GM21717 (cell line): ENCODE measurements around the gene DAPK3.
A peak's percentile ranks its signal among the peaks of the same experiment; 100 is the strongest.
"Not testable (repeated sequence)": the region's sequence is repeated elsewhere in the genome, so short reads cannot be mapped to it uniquely, and the experiment has no call there.

ENCODE experiments used
- ATAC-seq: cut with Tn5 transposase; IDR thresholded peaks from one replicate; pipeline ENCODE4 v1.9.1; 2021; ENCODE audit warnings: mild to moderate bottlenecking, moderate library complexity; ENCODE audit not compliant: unreplicated experiment

The DAPK3 gene

DNA sequence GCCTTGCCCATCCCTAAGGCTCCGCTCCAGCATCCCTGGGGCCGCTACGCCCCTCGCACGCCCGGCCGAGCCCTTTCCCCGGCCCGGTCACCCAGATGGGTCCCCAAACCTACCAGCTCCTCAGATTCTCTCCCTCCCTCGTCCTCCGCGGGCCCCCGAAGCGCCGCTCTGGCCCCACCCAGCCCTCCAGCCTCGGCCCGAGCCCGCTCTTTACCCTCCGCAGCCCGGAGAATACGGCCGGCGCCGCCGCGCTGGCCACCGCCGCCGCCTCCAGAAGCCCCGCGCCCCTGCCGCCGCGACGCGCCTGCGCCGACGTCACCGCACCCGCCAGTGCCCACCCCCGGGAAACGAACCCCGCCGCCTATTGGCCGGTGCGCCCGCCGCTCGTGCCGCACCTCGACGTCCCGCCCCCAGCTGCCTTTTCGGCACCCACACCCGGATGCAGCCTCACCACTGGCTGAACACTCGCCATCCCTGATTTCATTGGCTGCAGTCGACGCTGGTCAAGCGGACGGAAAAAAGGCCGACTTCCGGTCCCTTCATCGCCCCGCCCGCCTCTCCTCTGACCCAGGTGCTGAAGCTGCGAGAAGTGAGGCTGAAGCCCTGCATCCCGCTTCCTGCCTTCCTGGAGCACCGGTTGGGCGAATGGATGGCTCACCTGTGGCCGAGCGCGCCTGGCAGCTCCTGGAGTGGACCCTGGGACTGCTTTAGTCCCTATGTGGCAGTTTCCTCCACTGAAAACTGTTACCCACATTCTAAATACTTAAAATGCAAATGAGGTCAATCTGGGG, at the start of gene DAPK3:
DAPK3 (minus strand) TSS at position 292 of the 791 bp plus-strand sequence. CDS start 1,364 bp downstream, outside the sequence.
- ATAC-seq = peak; percentile 73

DNA sequence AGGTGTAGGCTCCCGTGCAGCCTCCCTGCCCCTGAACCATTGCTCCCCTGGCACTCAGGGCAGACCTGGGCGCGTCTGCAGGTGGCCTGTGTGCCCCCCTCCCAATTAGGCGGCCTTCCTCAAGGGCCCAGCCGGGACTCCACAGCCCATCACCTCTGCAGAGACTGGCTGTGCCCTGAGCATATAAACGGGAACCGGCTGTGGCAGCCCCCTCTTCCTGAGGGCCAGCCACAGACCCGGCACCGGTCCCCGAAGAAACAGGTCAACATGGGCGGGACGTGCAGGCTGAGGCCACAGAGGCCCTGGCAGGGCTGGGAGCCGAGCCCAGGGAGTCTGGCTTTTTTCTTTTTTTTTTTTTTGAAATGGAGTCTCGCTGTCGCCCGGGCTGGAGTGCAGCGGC, 48.7 kb upstream of the DAPK3 start:
- ATAC-seq = no peak

DNA sequence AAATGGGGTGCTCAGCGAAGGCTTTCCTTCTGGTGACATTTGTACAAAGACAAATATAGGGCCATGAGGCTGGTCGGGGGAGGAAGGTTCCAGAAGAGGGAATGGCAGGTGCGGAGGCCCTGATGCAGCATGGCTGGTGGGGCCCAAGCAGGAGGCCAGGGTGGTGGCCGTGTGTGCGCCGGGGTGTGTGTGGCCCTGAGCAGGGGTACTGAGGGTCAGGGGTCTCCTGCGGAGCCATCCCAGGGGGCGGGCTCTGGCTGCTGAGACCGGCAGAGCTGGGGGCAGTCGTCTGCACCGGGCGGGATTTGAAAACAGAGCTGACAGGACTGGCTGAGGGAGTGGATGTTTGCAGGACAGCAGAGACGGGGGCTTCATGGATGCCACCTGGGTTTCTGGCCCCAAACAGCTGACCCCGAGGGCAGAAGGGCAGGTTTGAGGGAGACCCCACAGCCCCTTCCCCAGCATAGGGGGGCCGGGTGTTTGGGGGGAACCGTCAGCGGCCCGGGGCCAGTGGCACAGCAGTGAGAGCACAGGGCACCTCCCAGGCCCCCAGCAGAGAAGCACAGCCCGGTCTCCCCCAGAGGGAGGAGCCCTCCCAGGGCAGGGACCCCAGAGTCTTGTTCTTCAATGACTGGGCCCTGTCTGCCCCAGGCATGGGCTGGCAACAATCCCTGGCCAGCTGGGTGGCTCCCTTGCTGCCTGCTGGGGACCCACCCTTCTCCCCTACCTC, 48.0 kb upstream of the DAPK3 start:
- ATAC-seq = no peak

DNA sequence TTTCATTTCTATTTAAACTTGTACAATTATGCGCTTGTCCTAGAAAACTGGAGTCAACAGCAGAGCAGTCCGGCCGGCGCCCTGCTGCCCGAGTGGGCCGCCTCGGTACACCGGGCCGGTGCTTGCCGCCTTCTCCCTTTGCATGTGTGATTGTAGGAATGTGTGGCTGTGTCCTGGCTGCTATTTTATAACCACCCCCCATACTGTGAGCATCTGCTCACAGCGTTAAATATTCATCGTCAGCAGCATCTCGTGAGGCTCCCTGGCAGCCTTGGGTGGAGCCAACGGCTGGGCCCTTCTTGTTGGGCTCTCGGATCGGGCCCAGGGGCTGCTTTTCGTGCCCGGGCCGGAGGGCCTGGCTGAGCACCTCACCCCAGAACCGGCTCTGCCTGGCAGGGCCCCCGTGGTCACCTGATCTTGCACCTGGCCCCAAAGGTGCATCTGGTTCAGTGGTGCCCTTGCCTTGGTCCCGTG, 47.3 kb upstream of the DAPK3 start:
- ATAC-seq = no peak

DNA sequence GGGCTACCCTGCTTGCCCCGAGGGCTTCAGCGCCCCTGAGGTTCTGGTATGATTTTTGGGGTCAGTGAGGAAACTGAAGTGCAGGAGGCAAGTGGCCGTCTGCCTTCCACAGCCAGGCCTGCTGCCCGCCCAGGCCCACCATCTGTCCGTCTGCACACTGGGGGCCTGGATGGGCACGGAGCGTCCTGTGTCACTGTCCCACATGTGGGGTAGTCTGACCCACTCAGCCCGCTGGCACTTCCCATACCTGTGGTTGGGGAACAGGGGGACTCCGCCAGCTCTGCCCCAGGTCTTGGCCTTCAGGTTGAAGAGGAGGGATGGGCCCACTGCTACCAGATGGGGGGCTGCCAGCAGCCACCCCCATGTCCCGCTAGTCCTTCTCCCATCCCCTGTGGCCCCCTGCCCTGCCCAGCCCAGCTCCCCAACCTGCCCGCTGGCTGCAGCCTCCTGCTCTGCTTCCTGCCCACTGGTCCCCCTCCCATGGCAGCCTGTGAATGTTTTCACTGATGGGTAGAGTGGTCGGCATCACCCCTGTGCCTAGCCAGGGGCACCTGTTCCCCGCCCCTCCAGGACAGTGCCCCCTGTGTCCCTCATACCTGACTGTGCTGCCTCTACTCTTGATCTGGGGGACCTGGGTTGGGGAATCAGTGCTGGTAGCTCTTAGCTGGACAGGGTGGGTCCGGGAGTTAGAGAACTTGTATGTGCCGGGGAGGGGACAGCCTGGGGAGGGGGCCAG, 46.2 kb upstream of the DAPK3 start:
- ATAC-seq = no peak

DNA sequence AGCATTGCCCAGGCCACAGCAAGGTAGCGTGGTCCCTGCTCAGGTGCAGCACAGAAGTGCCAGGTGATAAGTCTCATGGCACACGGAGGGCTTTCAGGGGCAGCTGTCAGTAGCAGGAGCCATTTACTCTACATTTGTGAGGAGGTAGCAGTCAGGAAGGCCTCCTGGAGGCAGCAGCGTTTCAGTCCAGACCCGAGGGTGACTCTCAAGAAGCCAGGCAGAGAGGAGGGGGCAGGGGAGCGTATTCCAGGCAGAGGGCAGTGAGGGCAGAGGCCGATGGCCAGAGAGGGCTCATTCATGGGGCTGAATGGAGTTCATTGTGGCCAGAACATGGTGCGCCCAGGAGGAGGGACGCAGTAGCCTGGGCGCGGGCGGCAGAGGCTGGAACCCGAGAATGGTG, 45.6 kb upstream of the DAPK3 start:
- no peak for ATAC-seq

DNA sequence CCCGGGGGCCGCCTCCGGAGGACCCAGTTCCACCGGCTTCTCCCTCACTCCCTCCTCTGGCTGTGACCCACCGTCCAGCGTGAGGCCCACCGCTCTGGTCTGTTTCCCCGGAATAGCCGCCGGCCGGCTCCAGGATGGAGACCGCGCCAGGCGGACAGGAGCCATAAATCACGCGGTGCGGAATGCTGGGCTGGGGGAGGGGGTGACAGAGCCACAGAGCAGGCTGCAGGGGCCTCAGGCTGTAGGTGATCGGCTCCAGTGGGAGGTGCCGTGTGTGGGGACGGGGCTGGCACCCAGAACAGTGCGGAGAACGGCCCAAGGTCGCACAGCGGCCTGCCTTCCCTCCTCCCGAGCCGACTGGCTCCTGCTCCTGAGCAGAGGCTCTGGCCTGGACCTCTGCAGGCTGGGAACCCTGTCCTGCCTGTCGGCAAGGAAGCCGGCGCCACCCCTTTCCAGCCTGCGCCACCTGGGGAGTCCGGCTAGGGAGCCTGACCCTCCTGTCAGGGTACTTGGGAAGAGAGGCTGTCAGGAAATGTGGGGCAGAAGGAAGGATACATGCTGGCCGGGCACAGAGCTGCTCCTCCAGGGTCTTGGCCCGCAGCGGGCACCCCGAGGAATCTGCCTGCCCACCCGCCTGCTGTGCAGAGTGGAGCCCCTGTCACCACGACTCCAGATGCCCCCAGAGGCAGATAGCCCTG, 45.0 kb upstream of the DAPK3 start:
- ATAC-seq = no peak

DNA sequence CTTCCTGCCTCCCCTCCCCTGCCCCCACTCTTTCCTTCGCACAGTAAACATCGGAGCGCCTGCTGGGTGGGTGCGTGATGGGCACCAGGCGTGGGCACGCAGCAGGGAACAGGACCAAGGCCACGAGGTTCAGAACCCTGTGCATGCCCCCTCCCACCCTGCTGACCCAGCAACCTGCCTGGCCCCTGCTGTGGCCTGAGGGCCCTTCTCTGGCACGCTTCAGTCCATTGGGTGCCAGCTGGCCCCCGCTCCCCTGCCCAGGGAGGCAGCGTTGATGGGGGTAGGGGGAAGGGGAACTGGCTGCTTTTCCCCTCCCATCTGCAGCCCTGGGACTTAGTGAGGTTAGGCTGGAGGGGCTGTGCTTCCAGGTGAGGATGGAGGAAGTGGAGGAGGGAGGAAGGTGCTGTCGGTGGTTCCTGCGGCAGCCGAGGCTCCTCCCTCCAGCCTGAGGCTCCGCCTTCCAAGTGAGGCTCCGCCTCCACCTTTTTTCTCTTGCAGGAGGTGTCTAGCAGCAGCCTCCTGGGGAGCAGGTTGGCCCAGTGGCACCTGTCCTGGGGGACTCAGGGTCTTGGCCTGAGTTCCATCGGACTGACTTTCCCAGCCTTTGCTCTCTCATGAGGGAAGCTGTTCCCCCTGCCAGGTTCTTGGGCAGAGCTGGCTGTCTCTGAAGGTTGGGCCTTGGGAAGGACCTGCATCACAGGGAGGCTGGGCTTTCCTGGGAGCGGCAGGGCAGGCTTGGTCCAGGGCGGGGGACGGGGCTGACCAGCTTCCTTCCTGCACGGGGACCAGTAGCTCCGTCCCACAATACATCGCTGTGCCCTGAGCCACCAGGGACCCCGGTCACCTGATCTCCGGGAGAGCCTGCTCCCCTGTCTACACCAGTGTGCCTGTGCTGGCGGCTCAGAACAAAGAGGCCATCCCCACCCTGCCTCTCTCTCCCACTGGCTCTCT, 43.9 kb upstream of the DAPK3 start:
- no peak for ATAC-seq

DNA sequence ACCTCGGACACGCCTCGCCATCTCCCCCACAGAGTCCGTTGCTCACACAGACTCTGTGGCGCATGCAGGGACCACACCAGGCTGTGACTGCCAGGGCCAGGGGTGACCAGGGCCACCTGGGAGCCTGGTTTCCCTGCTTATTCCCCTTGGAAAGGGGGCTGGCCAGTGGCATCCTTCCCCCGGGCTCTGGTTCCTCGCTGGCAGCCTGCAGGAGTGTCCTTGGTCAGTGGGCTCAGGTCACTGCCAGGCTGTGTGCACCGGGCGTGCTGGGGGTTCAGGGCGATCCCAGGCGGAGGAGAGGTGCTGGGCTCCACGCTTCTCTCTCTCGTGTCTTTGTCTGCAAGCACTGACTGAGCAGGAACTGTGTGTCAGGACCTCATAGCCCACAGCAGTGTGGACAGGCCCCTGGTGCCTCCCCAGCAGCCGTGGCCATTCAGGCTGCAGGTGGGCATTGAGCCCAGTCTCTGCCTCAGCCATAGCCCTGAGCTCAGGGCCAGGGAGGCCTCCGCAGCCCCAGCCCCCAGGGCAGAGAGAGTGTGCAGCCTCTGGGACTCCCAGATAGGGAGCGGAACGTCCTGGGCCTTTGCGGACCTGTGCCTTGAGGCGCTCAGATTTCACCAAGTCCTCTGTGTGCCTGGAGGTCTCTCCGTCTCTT, 43.1 kb upstream of the DAPK3 start:
- no peak for ATAC-seq

DNA sequence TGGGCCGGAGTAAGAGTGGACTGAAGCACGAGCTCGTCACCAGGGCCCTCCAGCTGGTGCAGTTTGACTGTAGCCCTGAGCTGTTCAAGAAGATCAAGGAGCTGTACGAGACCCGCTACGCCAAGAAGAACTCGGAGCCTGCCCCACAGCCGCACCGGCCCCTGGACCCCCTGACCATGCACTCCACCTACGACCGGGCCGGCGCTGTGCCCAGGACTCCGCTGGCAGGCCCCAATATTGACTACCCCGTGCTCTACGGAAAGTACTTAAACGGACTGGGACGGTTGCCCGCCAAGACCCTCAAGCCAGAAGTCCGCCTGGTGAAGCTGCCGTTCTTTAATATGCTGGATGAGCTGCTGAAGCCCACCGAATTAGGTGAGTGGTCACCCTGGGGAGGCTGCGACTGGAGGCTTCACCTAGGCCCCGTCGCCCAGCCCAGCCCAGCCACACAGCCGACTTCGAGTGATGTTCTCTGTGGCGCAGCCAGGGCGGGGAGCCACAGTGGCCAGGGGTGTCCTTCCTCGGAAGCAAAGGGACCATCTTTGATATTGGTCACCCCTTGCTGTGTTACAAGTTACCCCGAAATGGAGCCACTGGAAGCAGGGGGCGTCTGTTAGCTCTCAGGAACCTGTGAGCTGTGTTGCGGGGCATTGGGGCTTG, 42.2 kb upstream of the DAPK3 start:
- ATAC-seq = no peak

DNA sequence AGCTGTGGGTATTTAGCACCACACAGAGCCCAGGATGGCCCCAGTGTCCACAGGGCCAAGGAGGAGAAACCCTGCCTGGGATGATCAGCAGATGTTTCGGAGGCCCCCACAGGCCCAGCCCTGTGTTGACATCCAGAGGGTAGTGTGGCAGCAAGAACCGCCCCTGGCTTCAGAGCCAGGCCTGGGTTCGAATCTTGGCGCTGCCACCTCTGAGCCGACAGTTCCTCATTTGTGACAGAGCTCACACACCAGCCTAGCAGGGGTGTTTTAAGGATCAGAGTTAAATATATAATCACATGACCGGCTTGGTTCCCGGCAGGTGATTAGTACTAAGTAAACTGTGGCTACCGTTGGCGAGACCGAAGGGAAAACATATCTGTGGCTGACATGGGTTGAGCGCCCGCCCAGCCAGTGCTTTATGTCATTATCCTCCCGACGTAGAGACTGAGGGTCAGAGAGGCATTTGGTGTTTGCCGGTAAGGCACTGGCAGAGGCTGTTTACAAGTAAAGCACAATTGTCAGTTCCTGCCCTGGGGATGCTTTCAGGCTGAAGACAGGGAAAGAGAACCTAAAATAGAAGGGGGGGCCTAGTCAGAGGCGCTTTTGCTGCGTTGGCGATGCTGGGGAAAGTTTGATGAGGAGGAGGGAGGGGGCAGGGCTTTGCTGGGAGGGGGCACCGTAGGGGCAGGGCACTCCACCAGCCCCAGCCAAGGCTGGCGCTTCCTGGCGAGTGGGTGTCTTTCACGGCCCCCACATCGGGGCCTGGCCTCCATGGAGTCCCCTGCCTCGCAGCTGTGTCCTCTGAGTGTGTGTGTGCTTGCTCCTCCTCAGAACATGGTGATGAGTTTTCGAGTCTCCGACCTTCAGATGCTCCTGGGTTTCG, 41.4 kb upstream of the DAPK3 start:
- no peak for ATAC-seq

DNA sequence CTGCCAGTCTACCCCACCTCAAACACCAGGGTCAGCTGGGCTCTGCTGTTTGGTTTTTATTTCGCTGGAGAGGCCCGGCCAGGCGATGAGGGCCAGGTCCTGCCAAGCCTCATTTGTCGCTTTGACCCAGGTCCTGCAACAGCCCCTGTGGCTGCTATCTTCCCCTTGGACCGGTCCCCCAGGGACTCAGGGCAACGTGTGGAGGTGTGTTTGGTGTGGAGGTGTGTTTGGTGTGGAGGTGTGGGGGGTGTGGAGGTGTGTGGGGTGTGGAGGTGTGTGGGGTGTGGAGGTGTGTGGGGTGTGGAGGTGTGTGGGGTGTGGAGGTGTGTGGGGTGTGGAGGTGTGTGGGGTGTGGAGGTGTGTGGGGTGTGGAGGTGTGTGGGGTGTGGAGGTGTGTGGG, 40.5 kb upstream of the DAPK3 start:
- not testable (repeated sequence) for ATAC-seq

DNA sequence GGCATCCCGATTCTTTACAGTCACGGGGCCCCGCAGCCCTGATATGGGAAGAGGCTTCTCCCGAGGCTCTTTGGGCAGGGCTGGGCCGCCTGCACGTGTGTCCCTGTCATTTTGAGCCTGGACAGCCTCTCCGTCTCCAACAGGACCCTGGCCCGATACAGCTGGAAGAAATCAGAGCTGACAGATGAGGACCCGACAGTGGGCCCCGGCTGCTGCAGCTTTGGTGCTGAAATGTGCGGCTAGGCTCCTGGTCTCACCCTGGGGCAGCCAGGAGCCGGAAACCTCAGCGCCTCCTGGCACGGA, 39.9 kb upstream of the DAPK3 start:
- ATAC-seq = no peak

DNA sequence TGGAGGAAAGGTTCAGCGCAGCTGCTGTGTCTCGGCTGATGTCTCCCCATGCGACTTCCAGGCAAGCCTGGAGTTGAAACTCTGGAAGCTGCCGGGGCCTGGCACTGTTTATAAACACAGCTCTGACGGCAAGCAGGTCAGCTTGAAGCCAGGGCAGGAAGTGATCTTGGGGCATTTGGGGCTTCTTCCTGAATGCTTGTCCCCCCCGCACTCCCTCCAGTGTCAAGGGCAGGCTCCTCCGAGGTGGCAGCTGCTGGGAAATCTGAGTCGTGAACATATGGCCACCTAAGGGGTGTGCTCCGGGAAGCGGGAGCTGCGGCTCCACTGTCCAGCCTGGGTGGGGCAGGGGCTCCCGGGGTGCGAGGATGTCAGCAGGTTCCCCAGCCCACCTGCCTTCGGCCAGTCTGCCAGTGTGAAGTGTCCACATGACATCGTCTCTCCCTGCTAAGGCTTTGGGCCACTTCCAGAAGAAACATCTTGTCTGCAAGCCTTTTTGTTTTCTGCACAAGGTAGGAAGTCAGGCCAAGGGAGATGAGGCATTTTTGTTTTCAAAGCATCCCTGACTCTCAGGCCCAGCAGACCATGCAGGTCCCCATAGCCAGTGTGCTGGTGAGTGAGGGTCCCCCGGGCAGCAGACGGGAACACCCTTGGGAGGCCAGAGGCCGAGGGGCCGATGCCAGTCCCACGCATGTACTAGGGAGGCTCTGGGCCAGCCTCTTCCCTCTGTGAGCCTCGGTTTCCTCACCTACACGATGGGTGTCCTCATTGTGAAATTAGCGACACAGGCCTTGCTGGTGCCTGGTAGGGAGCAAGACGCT, 39.3 kb upstream of the DAPK3 start:
- no peak for ATAC-seq

DNA sequence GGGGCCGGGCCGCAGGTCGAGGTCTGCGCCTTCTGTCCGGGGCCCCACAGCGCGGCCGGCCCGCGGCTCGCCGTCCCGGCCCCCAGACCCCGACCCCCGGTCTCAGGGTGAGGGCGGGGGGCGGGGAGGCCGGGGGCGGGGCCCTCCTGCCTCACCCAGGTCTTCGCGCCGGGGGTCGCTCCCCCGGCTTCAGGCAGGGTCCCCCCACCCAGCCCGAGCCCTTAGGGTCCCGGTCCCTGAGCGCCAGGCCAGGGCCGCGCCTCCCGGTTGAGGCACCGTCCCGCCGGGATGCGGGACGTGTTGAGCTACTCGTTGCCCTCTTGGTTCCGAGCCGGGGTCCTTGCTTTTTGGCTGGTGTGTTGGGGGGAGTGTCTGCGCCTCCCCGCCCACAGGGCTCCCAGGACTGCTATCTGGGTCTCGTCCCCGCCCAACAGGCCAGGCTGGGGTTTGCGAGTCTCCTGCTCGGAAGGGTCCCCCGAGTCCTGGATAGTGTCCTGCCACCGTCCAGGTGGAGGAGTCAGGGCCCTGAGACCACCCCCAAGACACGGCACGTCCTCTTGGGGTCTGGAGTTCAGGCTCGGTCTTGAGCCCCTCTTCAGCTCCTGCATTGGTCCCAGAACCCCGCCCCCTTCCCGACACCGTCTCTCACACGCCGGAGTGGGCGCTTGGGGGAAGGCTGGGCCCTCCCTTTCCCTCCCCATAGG, 37.1 kb upstream of the DAPK3 start:
- ATAC-seq = no peak

DNA sequence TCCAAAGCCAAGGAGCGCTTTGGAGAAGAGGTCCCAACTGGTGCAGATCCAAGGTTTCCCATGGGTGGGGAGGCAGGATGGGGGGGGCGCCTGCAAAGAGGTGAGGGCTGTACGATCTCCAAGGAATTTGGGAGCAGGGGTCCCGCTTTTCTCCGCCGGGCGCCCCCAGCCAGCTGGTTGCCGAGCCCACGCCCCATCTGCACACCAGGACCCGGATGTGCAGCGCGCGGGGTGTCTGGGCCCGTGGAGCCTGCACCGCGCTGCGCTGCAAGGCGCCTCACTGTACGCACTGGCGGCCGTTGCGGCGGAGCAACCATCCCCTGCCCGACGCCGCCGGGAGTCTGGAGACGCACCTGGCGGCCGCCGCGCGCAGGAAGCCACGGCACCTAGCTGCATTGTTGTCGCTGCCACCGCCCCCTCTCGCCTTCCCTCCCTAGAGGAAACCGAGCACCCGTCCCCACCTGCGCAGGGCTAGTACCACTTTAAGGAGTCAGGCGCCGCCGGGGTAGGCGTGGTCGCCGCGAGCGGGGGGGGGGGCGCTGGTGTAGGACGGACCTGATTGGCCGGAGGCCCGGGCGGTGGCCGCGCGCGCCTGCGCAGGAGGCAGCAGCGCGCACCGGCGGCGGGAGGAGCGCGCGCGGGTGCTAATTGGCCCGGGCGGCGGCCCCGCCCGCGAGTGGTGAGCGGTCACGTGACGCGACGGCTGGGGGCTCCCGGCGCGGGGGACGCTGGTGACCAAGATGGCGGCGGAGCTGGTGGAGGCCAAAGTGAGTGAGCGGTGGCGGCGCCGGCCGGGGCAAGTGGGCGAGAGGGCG, 36.3 kb upstream of the DAPK3 start, which contains the start of gene PIAS4:
PIAS4 (plus strand) TSS at position 716 of the 815 bp plus-strand sequence; CDS start at position 741, 25 bp downstream.
- ATAC-seq = peak; percentile 64
